Gastroesophageal sphincter (tissue), 4 donors: ENCODE results near the gene CLSTN3. TPM values are rescaled to one million over a fixed set of nuclear protein-coding genes. Genes with fewer than 3 reads are reported as not detected.

Source experiments
- ATAC-seq: fragments of 150-250 bp; one replicate; pipeline ENCODE4 v1.9.1; 2016; ENCODE audit warnings: mild to moderate bottlenecking, moderate library complexity
- H3K27ac ChIP-seq, 4 donors: fragments of 200-600 bp; sonication (generic) in 3 of 4; 1 replicate in 3 of 4; 2 replicates in 1 of 4; pipeline ENCODE4 v1.5.1; 2016 to 2019
- H3K27me3 ChIP-seq: fragments of 200-600 bp; sonication (generic); one replicate; pipeline ENCODE4 v1.5.1; 2019
- H3K36me3 ChIP-seq, 2 donors: fragments of 200-600 bp; sonication (generic); one replicate each; pipeline ENCODE4 v1.5.1; 2019; ENCODE audit warnings: control low read depth in 1 of 2
- H3K4me1 ChIP-seq, 3 donors: fragments of 200-600 bp; sonication (generic); 1 replicate in 2 of 3; 2 replicates in 1 of 3; pipeline ENCODE4 v1.5.1; 2016 to 2019; ENCODE audit warnings: control low read depth in 2 of 3
- H3K4me3 ChIP-seq, 2 donors: fragments of 200-600 bp; sonication (generic); one replicate each; pipeline ENCODE4 v1.5.1; 2019; ENCODE audit warnings: mild to moderate bottlenecking in 1 of 2, moderate library complexity in 1 of 2
- H3K9me3 ChIP-seq, 3 donors: fragments of 200-600 bp; sonication (generic); one replicate each; pipeline ENCODE4 v1.5.1; 2017 to 2019; ENCODE audit warnings: control low read depth in 2 of 3
- EP300 ChIP-seq: sonication (generic); formaldehyde crosslinking; IDR thresholded peaks from one replicate; pipeline ENCODE4 v1.6.1; 2017; ENCODE audit warnings: antibody characterized with exemption, mild to moderate bottlenecking
- POLR2A ChIP-seq, 2 donors: fragments of 450-650 bp; IDR thresholded peaks; one replicate each; pipeline ENCODE4 v1.6.1; 2017; ENCODE audit warnings: antibody characterized with exemption in 2 of 2, mild to moderate bottlenecking in 2 of 2, moderate library complexity in 1 of 2
- POLR2AphosphoS5 ChIP-seq: sonication (generic); formaldehyde crosslinking; IDR thresholded peaks from one replicate; pipeline ENCODE4 v1.6.1; 2017; ENCODE audit warnings: antibody characterized with exemption
- WGBS, 2 donors: methylation state at CpG; one replicate each; pipeline ENCODE4 v1.1.5; 2018; ENCODE audit warnings: low coverage in 1 of 2; 5-methylcytosine and 5-hydroxymethylcytosine counted together
- total RNA-seq, 4 donors: library from RNA; depleted of rRNA; stranded (reverse); fragments of >200 nt; gene quantifications; one replicate each; pipeline ENCODE4 v1.1.0, GENCODE V29; 2016
- TF ChIP-seq, protein P1 (sequence below), 4 experiments: fragments of 200-600 bp in 2 of 4; fragments of 450-650 bp in 2 of 4; sonication (generic) in 1 of 4; IDR thresholded peaks; one replicate each; pipeline ENCODE4 v1.5.1; 2017 to 2019; ENCODE audit warnings: antibody characterized with exemption in 4 of 4, mild to moderate bottlenecking in 2 of 4, moderate library complexity in 2 of 4

The CLSTN3 gene
- total RNA-seq, 4 donors from 2014 or later: 13.9 to 34.3 (median 17.4) TPM

DNA sequence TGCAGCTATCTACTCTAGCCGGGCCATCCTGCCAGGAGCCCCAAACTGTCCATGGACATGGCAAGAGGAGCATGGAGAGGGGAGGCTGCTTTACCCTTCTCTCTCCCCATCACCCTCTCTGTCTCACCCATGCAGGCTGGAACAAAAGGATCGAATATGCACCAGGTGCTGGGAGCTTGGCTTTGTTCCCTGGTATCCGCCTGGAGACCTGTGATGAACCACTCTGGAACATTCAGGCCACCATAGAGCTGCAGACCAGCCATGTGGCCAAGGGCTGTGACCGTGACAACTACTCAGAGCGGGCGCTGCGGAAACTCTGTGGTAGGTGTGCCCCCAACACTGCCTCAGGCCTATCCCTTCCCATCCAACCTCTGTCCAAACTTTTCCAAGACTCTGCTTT, 5.9 kb downstream of the CLSTN3 start:
- Histone ChIP-seq H3K4me3 (no peak overlapping the region), H3K9me3 (no peaks in the 10 kb centered on the region), H3K27ac (no peak overlapping the region), H3K27me3 (no peaks in the 10 kb centered on the region), H3K36me3 (peaks cover 0 to 71% of the 10 kb centered on the region in 2 donors), H3K4me1 (peaks cover 0 to 5% (median 2%) of the 10 kb centered on the region in 3 donors)
- ATAC-seq: no peak
- TF ChIP-seq, protein P1, sequence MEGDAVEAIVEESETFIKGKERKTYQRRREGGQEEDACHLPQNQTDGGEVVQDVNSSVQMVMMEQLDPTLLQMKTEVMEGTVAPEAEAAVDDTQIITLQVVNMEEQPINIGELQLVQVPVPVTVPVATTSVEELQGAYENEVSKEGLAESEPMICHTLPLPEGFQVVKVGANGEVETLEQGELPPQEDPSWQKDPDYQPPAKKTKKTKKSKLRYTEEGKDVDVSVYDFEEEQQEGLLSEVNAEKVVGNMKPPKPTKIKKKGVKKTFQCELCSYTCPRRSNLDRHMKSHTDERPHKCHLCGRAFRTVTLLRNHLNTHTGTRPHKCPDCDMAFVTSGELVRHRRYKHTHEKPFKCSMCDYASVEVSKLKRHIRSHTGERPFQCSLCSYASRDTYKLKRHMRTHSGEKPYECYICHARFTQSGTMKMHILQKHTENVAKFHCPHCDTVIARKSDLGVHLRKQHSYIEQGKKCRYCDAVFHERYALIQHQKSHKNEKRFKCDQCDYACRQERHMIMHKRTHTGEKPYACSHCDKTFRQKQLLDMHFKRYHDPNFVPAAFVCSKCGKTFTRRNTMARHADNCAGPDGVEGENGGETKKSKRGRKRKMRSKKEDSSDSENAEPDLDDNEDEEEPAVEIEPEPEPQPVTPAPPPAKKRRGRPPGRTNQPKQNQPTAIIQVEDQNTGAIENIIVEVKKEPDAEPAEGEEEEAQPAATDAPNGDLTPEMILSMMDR (IDR thresholded peaks at IDR 0.05): no peak
- no peak for TF ChIP-seq EP300
- 60 to 94% methylated on average over 1 to 6 of the region's 7 CpGs for WGBS, 2 donors

DNA sequence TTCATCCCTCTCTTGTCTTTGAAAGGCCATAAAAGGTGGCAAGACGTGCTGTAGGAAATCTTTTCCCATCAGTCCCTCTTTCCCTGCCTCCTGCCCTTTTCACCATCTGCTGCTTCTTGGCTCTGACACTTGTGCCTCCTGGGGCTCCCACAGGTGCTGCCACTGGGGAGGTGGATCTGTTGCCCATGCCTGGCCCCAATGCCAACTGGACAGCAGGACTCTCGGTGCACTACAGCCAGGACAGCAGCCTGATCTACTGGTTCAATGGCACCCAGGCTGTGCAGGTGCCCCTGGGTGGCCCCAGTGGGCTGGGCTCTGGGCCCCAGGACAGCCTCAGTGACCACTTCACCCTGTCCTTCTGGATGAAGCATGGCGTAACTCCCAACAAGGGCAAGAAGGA, 6.5 kb downstream of the CLSTN3 start:
- Histone ChIP-seq H3K36me3 (peaks cover 0 to 77% of the 10 kb centered on the region in 2 donors), H3K27me3 (no peaks in the 10 kb centered on the region), H3K4me1 (no peaks in the 10 kb centered on the region), H3K4me3 (no peak overlapping the region), H3K9me3 (no peaks in the 10 kb centered on the region), H3K27ac (no peak overlapping the region)
- WGBS, 2 donors: 83 to 88% methylated on average over 1 of the region's 3 CpGs
- TF ChIP-seq POLR2AphosphoS5 (no peak), POLR2A (IDR thresholded peaks at IDR 0.05) (no peak), EP300 (no peak)
- TF ChIP-seq, protein P1 (IDR thresholded peaks at IDR 0.05): no peak
- ATAC-seq: no peak

DNA sequence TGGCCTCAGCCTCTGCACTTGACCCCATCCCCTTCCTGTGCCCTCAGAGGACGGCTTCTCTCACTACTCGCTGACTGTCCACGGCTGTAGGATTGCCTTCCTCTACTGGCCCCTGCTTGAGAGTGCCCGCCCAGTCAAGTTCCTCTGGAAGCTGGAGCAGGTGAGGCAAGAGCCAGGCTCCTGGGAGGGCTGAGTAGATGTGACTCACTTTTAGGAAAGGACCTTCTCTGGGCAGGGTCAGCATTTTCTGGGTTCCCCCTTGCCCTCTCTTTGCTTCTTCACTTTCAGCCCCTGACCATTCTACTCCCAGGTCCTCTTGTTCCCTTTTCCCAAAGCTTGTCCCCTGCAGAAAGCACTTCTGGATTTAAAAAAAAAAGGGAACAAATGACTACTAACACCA, 7.7 kb downstream of the CLSTN3 start:
- no peaks in the 10 kb centered on the region for H3K4me1 ChIP-seq
- no peak overlapping the region for H3K27ac ChIP-seq
- H3K4me3 ChIP-seq: no peak overlapping the region
- peaks cover 0 to 89% of the 10 kb centered on the region in 2 donors for H3K36me3 ChIP-seq
- WGBS, 2 donors: 43 to 50% methylated on average over 2 to 3 of the region's 4 CpGs
- no peaks in the 10 kb centered on the region for H3K9me3 ChIP-seq
- no peaks in the 10 kb centered on the region for H3K27me3 ChIP-seq
- no peak for TF ChIP-seq POLR2A (IDR thresholded peaks at IDR 0.05)
- TF ChIP-seq, protein P1 (IDR thresholded peaks at IDR 0.05): no peak
- no peak for TF ChIP-seq POLR2AphosphoS5
- TF ChIP-seq EP300: no peak
- no peak for ATAC-seq

DNA sequence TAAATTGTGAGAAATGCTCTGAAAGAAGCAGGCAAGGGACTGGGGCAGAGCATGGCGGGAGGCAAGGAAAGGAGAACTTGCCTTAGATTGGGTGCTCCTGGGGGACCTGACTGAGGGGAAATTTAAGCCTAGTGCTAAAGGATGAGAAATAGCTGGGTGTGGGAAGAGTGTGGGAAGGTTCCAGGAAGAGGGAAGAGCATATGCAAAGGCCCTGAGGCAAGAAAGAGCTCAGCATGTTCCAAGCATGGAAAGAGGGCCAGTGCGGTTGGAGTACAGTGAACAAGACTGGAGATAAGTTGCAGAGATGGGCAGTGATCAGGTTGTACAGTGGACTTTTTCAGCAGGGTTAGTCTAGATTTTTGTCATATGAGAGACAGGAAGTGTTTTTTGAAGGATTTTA, 9.0 kb downstream of the CLSTN3 start:
- ATAC-seq: no peak
- WGBS, 2 donors: 86 to 92% methylated on average over 2 of the region's 2 CpGs
- Histone ChIP-seq H3K27me3 (no peaks in the 10 kb centered on the region), H3K4me1 (peaks cover 0 to 1% (median 0%) of the 10 kb centered on the region in 3 donors), H3K36me3 (peaks cover 0 to 88% of the 10 kb centered on the region in 2 donors), H3K4me3 (no peak overlapping the region), H3K27ac (no peak overlapping the region), H3K9me3 (no peaks in the 10 kb centered on the region)
- no peak for TF ChIP-seq EP300
- TF ChIP-seq POLR2A (IDR thresholded peaks at IDR 0.05): no peak
- TF ChIP-seq, protein P1 (IDR thresholded peaks at IDR 0.05): no peak
- TF ChIP-seq POLR2AphosphoS5: no peak

DNA sequence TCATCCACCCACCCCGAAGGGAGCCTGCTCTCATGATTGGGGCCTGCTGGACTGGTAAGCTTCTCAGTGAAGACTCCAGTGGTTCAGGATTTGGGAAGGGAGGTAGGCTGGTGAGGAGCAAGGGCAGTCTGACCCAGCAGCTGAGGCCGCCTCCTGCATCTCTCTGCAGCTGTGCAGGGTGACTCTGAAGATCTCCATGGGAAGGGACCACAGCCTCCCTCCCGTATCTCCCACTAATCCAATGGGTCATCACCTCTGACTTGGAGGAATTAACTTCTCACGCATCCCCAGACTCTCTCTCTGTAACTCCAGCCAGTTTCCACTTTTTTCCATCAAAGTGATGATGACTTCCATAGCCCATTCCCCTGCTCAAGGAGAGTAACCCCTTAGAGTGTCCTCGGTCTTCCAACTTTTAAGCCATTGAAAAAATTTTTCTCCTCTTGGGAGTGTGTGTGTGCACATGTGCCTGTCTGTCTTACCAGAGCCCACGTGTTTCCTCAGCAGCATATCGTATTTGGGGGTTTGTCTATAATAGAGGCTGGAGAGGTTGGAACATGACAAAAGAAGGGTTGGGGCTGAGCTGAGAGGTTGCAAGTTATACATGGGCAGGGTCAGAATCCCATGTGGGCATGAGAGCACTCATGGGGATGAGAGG, 11.3 kb downstream of the CLSTN3 start:
- 91 to 95% methylated on average over 3 to 5 of the region's 7 CpGs for WGBS, 2 donors
- Histone ChIP-seq H3K27ac (no peak overlapping the region), H3K27me3 (no peaks in the 10 kb centered on the region), H3K4me1 (peaks cover 0 to 8% (median 0%) of the 10 kb centered on the region in 3 donors), H3K4me3 (no peak overlapping the region), H3K36me3 (peaks cover 0 to 71% of the 10 kb centered on the region in 2 donors), H3K9me3 (no peaks in the 10 kb centered on the region)
- TF ChIP-seq POLR2AphosphoS5 (no peak), POLR2A (IDR thresholded peaks at IDR 0.05) (no peak), EP300 (no peak)
- TF ChIP-seq, protein P1 (IDR thresholded peaks at IDR 0.05): no peak
- no peak for ATAC-seq
